HEK293T (cell line): ENCODE results near the gene POLE2.

Experiments used
- ARNT ChIP-seq: fragments of 450-650 bp; IDR thresholded peaks from 2 replicates; pipeline ENCODE4 v1.6.1; 2017; ENCODE audit warnings: mild to moderate bottlenecking
- BHLHE40 ChIP-seq: fragments of 450-650 bp; IDR thresholded peaks from 2 replicates; pipeline ENCODE4 v1.6.1; 2016; ENCODE audit warnings: mild to moderate bottlenecking, moderate library complexity, borderline replicate concordance
- CTBP1 ChIP-seq: fragments of 450-650 bp; IDR thresholded peaks from 2 replicates; pipeline ENCODE4 v1.6.1; 2016; ENCODE audit warnings: borderline replicate concordance
- ELF4 ChIP-seq: fragments of 450-650 bp; IDR thresholded peaks from 2 replicates; pipeline ENCODE4 v1.6.1; 2017; ENCODE audit warnings: antibody characterized with exemption
- FOXM1 ChIP-seq: fragments of 450-650 bp; IDR thresholded peaks from 2 replicates; pipeline ENCODE4 v1.6.1; 2017; ENCODE audit warnings: mild to moderate bottlenecking, borderline replicate concordance
- HDGF ChIP-seq: fragments of 450-650 bp; IDR thresholded peaks from 2 replicates; pipeline ENCODE4 v1.6.1; 2017; ENCODE audit warnings: antibody characterized with exemption, borderline replicate concordance
- L3MBTL2 ChIP-seq: fragments of 450-650 bp; conservative IDR thresholded peaks from 2 replicates; pipeline ENCODE4 v1.6.1; 2016; ENCODE audit warnings: mild to moderate bottlenecking
- LEF1 ChIP-seq: fragments of 450-650 bp; IDR thresholded peaks from 2 replicates; pipeline ENCODE4 v1.6.1; 2017; ENCODE audit warnings: mild to moderate bottlenecking, borderline replicate concordance
- NFRKB ChIP-seq: fragments of 450-650 bp; IDR thresholded peaks from 2 replicates; pipeline ENCODE4 v1.6.1; 2016; ENCODE audit warnings: mild to moderate bottlenecking, moderate library complexity
- SP1 ChIP-seq: fragments of 450-650 bp; IDR thresholded peaks from 2 replicates; pipeline ENCODE4 v1.6.1; 2017
- SUZ12 ChIP-seq: fragments of 450-650 bp; IDR thresholded peaks from 2 replicates; pipeline ENCODE4 v1.6.1; 2016; ENCODE audit warnings: mild to moderate bottlenecking
- TARDBP ChIP-seq: fragments of 450-650 bp; IDR thresholded peaks from 2 replicates; pipeline ENCODE4 v1.6.1; 2016
- ZNF384 ChIP-seq: fragments of 450-650 bp; IDR thresholded peaks from 2 replicates; pipeline ENCODE4 v1.6.1; 2016
- TF ChIP-seq, protein P1 (sequence below): fragments of 450-650 bp; IDR thresholded peaks from 2 replicates; pipeline ENCODE4 v1.6.1; 2016

DNA sequence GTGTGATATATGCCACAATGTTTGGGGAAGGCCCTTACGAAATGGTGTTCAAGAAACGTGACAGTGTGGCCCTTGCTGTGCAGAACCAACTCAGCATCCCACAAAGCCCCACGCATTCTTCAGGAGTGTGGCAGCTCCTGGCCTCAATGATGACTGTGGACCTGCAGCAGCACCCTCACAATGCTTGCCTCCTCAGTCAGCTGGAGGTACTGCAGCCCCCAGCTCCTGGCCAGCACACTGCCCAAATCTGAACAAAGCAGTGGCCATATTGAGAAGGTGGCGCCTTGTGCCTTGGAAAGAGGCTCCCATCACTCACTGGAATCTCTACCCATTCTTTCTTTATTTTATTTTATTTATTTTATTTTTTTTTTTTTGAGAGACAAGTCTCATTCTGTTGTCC lies 10.4 kb downstream of the POLE2 start:
- TF ChIP-seq ARNT = no peak
- no peak for TF ChIP-seq NFRKB
- TF ChIP-seq, protein P1, sequence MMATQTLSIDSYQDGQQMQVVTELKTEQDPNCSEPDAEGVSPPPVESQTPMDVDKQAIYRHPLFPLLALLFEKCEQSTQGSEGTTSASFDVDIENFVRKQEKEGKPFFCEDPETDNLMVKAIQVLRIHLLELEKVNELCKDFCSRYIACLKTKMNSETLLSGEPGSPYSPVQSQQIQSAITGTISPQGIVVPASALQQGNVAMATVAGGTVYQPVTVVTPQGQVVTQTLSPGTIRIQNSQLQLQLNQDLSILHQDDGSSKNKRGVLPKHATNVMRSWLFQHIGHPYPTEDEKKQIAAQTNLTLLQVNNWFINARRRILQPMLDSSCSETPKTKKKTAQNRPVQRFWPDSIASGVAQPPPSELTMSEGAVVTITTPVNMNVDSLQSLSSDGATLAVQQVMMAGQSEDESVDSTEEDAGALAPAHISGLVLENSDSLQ = no peak
- TF ChIP-seq SUZ12 = no peak
- no peak for TF ChIP-seq ZNF384
- TF ChIP-seq LEF1 = no peak
- no peak for TF ChIP-seq SP1
- TF ChIP-seq BHLHE40 = no peak
- TF ChIP-seq FOXM1 = no peak
- no peak for TF ChIP-seq HDGF
- no peak for TF ChIP-seq TARDBP
- no peak for TF ChIP-seq ELF4
- TF ChIP-seq CTBP1 = no peak
- TF ChIP-seq L3MBTL2 = no peak
